Gastroesophageal sphincter (tissue), 3 donors: ENCODE results near the gene ZNRF4.

ENCODE experiments used
- CTCF ChIP-seq, 4 experiments: fragments of 200-600 bp in 2 of 4; fragments of 450-650 bp in 2 of 4; sonication (generic) in 1 of 4; IDR thresholded peaks; one replicate each; pipeline ENCODE4 v1.5.1; 2017 to 2019; ENCODE audit warnings: antibody characterized with exemption in 4 of 4, mild to moderate bottlenecking in 2 of 4, moderate library complexity in 2 of 4
- POLR2A ChIP-seq, 2 donors: fragments of 450-650 bp; IDR thresholded peaks; one replicate each; pipeline ENCODE4 v1.6.1; 2017; ENCODE audit warnings: antibody characterized with exemption in 2 of 2, mild to moderate bottlenecking in 2 of 2, moderate library complexity in 1 of 2
- POLR2AphosphoS5 ChIP-seq: sonication (generic); formaldehyde crosslinking; IDR thresholded peaks from one replicate; pipeline ENCODE4 v1.6.1; 2017; ENCODE audit warnings: antibody characterized with exemption

GRCh38 chr19:5460748-5461147, 5.5 kb downstream of the ZNRF4 start:
- TF ChIP-seq CTCF (IDR thresholded peaks at IDR 0.05) (no peak), POLR2A (IDR thresholded peaks at IDR 0.05) (no peak), POLR2AphosphoS5 (no peak)
